ENCODE measurements around the gene TRMT6. TPM values are rescaled to one million over a fixed set of nuclear protein-coding genes. Genes with fewer than 3 reads are reported as not detected.

TRMT6 gene
- total and polyA plus RNA-seq, 9 of the 15 experiments (the other 6 are each of a cell fraction or from before 2014, with no cell fraction given) = 10.6 to 21.3 (median 15.6) TPM

DNA sequence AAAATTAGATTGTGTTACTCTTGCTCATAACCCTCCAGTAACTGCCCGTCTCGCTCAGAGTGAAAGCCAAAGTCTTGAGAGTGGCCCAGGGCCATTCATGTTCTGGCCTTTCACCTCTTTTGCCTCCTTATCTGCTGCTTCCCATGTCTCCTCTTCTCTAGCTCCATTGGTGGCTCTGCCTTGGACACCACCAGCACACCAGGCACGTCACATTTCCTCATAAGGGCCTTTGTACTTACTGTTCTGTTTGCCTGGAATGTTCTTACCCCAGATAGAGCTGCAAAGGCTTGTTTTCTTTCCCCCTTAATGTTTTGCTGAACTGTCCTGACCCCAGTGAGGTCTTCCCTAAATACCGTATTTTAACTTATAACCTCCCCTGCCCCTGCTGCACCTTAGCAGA is 29.5 kb upstream of the TRMT6 start (continued):
- TF ChIP-seq REST (IDR thresholded peaks at IDR 0.05; ENCODE audit: borderline replicate concordance) (no peak), REST (CRISPR knock-in tag; IDR thresholded peaks at IDR 0.05; ENCODE audit: low read depth) (no peak), PML (IDR thresholded peaks at IDR 0.05; ENCODE audit: low read length) (no peak), CLOCK (CRISPR knock-in tag; IDR thresholded peaks at IDR 0.05; ENCODE audit: borderline replicate concordance) (no peak), CBX3 (IDR thresholded peaks at IDR 0.05; ENCODE audit: borderline replicate concordance in 1 of 2, low read length in 2 of 2) (no peak), SREBF2 (CRISPR knock-in tag; IDR thresholded peaks at IDR 0.05) (no peak), NFE2L1 (tag; IDR thresholded peaks at IDR 0.05; ENCODE audit: borderline replicate concordance, low read depth) (no peak), ZNF507 (tag; conservative IDR thresholded peaks at IDR 0.05) (no peak), CREBBP (IDR thresholded peaks at IDR 0.05; ENCODE audit: low read depth, low read length) (no peak)
- TF ChIP-seq, protein P1, sequence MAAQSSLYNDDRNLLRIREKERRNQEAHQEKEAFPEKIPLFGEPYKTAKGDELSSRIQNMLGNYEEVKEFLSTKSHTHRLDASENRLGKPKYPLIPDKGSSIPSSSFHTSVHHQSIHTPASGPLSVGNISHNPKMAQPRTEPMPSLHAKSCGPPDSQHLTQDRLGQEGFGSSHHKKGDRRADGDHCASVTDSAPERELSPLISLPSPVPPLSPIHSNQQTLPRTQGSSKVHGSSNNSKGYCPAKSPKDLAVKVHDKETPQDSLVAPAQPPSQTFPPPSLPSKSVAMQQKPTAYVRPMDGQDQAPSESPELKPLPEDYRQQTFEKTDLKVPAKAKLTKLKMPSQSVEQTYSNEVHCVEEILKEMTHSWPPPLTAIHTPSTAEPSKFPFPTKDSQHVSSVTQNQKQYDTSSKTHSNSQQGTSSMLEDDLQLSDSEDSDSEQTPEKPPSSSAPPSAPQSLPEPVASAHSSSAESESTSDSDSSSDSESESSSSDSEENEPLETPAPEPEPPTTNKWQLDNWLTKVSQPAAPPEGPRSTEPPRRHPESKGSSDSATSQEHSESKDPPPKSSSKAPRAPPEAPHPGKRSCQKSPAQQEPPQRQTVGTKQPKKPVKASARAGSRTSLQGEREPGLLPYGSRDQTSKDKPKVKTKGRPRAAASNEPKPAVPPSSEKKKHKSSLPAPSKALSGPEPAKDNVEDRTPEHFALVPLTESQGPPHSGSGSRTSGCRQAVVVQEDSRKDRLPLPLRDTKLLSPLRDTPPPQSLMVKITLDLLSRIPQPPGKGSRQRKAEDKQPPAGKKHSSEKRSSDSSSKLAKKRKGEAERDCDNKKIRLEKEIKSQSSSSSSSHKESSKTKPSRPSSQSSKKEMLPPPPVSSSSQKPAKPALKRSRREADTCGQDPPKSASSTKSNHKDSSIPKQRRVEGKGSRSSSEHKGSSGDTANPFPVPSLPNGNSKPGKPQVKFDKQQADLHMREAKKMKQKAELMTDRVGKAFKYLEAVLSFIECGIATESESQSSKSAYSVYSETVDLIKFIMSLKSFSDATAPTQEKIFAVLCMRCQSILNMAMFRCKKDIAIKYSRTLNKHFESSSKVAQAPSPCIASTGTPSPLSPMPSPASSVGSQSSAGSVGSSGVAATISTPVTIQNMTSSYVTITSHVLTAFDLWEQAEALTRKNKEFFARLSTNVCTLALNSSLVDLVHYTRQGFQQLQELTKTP (IDR thresholded peaks at IDR 0.05; ENCODE audit: low read depth in 1 of 2, partially characterized antibody in 2 of 2) = no peak
